GM18517 (cell line): Measurements from ENCODE around the gene POLR2H.
A peak's percentile ranks its signal among the peaks of the same experiment; 100 is the strongest.
"Not testable (repeated sequence)": the region's sequence is repeated elsewhere in the genome, so short reads cannot be mapped to it uniquely, and the experiment has no call there.

Experiments used
- ATAC-seq: cut with Tn5 transposase; IDR thresholded peaks from one replicate; pipeline ENCODE4 v1.9.1; 2021; ENCODE audit warnings: mild to moderate bottlenecking, moderate library complexity; ENCODE audit not compliant: unreplicated experiment

Gene POLR2H

DNA sequence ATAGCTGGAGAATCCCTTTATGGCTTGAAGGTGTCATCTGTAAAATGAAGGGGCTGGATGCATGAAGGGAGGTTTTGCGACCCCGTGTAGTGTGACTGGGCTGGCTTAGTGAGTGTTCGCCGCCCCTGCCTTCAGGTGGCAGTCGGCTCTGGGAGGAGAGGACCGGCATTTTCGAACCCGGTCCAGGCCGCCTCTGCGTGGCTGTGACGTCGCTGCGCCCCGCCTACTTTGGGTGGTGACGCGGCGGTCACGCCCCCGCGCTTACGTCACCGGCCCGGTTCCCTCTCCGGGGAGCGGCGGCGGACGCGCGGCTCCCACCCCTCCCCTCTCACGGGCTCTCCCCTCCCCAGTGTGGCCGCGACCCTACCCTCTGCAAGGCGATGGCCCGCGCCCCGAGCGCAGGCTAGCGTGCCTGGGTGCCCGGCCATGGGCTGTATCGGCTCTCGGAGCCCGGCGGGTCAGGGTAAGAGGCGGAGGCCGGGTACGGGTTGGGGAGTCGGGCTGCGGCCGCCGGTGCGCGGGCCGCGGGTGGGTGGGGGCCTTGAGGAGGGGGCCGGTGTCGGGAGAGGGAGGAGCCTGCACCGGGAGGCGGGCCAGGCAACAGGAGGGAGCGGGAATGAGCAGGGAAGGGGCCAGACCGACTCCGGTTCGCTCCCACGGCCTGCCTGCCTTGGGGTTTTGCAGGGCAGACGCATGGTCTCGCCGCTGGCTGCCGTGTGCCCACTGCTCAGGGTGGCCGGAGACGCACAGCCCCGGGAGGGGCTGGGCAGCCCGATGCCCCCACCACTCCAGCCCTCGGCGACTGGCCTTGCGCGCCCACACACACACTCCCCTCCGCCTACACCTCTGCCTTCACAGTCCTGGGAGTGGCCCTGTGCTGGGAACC is 25.6 kb upstream of the POLR2H start:
- ATAC-seq: peak; percentile 60

DNA sequence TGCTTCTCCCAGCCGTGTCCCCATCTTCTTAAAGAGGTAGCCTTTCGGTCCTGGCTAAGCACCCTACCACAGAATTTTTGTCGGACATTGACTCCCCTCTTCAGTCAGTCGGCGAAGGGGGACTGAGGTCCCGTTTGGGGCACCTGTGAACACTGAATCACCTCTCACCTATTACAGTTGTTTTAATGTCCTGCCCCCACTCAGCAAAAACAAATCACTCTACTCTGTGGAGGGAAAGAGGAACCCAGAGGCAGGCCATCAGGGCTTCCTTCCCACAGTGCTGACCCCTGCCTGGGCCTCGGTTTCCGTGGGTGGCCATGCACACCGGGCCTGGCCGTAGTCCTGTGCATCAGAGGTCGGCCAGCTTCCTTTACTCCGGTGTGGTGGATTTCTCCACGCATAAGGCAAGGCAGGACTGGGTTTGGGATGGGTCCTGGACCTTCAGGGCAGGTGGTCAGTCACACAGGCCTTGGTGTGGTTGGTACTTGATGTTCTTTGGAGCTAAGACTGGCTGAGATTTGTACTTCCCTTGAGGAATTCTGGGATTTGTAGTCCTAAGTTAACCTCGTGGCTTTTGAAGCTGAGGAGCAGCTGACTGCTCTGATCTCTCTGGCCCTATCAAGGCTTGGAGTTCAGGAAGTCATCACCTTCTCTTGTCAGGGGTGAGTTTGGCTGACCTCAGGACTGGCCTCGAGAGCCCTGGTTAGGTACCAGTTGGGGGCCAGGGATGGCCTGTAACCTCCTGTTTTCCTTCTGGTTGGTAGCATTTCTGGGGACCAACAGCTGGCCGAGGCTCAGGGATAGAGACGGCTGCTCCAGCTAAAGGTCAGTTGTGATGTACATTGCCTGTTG is 24.7 kb upstream of the POLR2H start:
- no peak for ATAC-seq

DNA sequence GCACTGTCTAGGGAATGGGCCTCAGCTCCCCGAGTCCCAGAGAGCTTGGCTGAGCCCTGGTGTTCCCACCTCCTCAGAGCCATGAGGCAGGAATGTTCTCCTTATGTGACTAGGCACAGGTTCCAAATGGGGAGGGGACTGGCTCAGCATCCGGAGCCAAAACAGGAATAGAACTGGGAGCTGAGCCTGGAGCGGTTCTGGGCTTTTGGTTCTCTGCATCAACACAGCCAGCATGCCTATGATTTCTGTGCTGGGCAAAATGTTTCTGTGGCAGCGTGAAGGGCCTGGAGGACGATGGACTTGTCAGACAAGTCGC is 24.2 kb upstream of the POLR2H start, which contains the start of gene FAM131A:
FAM131A (plus strand) TSS at position 202 of the 316 bp plus-strand sequence; CDS start at position 233, 31 bp downstream.
- no peak for ATAC-seq

DNA sequence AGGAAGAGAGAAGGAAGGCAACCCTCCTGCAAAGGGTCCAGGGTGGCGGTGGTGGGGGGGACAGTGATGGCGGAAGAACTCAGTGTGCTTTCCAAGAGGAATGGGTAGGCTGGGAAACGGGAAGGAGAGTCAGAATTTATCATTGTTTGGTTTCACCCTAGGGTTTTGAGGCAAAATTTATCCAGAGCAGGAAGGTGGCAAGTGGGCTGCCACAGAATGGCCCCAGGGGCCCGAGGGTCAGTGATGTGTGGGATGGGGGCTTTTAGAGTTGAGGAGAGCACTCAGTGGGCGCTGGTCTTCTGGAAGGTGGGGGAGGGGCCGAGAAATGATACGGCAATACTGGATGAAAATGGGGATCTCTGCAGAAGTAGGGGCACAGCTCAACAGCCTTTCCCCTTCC is 23.5 kb upstream of the POLR2H start:
- ATAC-seq: no peak

GRCh38 chr3:184338511-184338945 is 23.0 kb upstream of the POLR2H start:
- no peak for ATAC-seq

DNA sequence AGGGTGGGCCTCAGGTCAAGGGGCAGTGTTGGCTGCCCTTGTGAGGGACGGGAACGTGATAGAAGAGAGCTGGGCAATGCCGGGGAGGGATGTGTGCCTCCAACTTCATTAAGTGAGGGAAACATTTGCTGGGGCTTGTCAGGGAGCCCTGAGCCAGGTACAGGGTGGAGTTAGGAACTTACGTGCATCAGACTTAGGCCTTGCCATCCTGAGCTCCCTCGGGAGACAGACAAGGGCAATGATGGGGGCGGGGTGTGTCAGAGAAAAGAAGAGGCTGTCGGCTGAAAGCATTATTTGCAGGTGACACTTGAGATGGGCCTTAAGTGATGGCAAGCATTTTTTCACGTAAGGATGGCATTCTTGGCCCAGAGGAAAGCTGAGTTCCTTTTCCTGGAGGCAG is 22.5 kb upstream of the POLR2H start:
- no peak for ATAC-seq

- not testable (repeated sequence) for ATAC-seq
Measured at GRCh38 chr3:184339451-184340135, 21.9 kb upstream of the POLR2H start.

DNA sequence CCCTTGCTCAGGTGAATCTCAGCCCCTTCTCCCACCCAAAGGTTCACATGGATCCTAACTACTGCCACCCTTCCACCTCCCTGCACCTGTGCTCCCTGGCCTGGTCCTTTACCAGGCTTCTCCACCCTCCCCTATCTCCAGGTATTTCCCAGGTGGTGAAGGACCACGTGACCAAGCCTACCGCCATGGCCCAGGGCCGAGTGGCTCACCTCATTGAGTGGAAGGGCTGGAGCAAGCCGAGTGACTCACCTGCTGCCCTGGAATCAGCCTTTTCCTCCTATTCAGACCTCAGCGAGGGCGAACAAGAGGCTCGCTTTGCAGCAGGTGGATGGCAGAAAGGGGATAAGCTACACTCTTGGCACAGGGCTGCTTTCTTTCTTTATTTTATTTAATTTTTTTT is 19.6 kb upstream of the POLR2H start:
- no peak for ATAC-seq

DNA sequence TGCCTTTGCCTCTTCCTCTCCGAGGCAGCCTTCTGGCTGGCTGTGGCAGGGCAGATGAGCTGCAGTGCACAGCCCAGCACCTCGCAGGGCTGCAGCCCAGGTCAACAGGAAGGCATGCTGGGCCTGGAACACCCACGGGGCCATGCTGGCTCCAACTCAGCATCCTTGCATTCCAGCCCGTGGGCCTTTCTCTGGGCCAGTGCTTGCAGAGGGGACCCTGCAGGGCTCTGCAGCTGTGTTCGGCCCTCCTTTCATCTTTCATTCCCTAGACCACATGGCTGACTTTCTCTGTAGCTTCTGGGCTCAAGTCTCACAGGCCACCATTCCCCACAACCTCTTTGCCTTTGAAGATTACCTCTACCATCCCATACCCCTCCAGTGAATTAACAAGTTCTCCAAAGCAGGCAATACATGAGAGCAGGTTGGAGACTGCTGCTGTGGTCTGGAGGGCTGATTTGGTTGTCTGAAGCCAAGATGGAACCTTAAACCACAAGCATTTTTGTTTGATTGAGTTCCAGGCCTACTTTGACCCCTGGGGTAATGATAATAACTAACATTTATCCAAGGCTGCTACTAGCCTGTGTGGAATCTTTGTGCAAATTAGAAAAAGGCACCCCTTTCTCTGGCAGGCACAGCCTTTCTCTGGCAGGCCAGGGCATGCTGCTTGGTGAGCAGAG is 18.2 kb upstream of the POLR2H start:
- no peak for ATAC-seq

- ATAC-seq: no peak
Measured at GRCh38 chr3:184344579-184345316, 16.8 kb upstream of the POLR2H start.

DNA sequence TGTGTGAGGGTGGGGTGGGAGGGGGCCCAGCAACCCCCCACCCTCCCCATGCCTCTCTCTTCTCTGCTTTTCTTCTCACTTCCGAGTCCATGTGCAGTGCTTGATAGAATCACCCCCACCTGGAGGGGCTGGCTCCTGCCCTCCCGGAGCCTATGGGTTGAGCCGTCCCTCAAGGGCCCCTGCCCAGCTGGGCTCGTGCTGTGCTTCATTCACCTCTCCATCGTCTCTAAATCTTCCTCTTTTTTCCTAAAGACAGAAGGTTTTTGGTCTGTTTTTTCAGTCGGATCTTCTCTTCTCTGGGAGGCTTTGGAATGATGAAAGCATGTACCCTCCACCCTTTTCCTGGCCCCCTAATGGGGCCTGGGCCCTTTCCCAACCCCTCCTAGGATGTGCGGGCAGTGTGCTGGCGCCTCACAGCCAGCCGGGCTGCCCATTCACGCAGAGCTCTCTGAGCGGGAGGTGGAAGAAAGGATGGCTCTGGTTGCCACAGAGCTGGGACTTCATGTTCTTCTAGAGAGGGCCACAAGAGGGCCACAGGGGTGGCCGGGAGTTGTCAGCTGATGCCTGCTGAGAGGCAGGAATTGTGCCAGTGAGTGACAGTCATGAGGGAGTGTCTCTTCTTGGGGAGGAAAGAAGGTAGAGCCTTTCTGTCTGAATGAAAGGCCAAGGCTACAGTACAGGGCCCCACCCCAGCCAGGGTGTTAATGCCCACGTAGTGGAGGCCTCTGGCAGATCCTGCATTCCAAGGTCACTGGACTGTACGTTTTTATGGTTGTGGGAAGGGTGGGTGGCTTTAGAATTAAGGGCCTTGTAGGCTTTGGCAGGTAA is 16.0 kb upstream of the POLR2H start:
- no peak for ATAC-seq

GRCh38 chr3:184346480-184347190 is 14.9 kb upstream of the POLR2H start:
- ATAC-seq: no peak

DNA sequence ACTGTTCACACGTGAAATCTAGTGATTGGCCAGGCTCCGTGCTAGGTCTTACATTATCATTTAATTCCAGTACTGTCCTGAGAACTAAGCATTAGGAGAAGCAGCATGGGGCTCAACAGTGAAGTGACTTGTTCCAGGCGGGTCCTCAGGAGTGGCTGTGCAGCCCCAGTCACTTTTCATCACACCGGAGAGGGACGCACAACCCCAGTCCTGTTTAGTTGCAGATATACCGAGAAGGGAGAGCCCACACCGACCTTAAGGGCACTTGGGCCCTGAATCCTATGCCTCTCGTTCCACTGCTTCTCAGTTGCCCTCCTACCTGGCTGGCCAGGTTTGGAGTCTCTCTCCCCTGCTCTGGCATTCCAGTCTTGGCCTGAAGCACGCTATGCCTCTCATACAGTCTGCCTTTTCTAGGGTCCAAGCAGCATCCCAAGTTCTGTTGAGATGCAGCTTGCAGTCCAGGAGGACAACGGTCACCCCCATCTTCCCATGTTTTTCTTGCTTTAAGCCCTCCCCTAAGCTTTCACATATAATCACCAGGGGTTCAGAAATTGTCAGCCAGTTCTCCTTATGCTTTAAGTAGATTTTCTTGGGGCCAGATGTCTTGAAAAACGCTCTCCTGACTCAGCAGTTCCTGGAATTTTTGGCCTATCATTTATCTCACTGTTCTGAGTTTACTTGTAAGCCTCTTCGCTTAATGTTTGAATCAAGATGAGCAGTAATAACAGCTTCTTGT is 14.0 kb upstream of the POLR2H start:
- no peak for ATAC-seq

GRCh38 chr3:184348057-184348382 is 13.5 kb upstream of the POLR2H start:
- ATAC-seq: no peak

- ATAC-seq: no peak
Measured at GRCh38 chr3:184349563-184350470, 11.7 kb upstream of the POLR2H start.

DNA sequence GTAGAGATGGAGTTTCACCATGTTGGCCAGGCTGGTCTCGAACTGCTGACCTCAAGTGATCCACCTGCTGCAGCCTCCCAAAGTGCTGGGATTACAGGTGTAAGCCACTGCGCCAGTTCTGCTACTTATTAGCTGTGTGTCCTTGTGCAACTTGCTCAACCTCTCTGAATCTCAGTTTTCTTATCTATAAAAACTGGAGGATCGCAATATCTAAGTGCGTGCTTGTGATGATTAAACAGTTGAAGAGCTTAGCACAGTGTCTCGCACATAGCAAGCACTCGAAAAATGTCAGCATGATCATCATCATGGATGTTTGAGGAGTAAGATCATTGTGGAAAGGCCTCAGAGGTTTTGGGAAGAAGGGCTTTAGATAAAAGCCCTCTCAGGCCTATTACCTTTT is 10.9 kb upstream of the POLR2H start:
- no peak for ATAC-seq

- ATAC-seq: no peak
Measured at GRCh38 chr3:184351511-184352148, 9.9 kb upstream of the POLR2H start.
